Gastroesophageal sphincter (tissue), 4 donors: ENCODE data around the gene PAPPA. TPM values are rescaled to one million over a fixed set of nuclear protein-coding genes. Genes with fewer than 3 reads are reported as not detected.

Source experiments
- ATAC-seq: fragments of 150-250 bp; one replicate; pipeline ENCODE4 v1.9.1; 2016; ENCODE audit warnings: mild to moderate bottlenecking, moderate library complexity
- H3K27ac ChIP-seq, 4 donors: fragments of 200-600 bp; sonication (generic) in 3 of 4; 1 replicate in 3 of 4; 2 replicates in 1 of 4; pipeline ENCODE4 v1.5.1; 2016 to 2019
- H3K27me3 ChIP-seq: fragments of 200-600 bp; sonication (generic); one replicate; pipeline ENCODE4 v1.5.1; 2019
- H3K36me3 ChIP-seq, 2 donors: fragments of 200-600 bp; sonication (generic); one replicate each; pipeline ENCODE4 v1.5.1; 2019; ENCODE audit warnings: control low read depth in 1 of 2
- H3K4me1 ChIP-seq, 3 donors: fragments of 200-600 bp; sonication (generic); 1 replicate in 2 of 3; 2 replicates in 1 of 3; pipeline ENCODE4 v1.5.1; 2016 to 2019; ENCODE audit warnings: control low read depth in 2 of 3
- H3K4me3 ChIP-seq, 2 donors: fragments of 200-600 bp; sonication (generic); one replicate each; pipeline ENCODE4 v1.5.1; 2019; ENCODE audit warnings: mild to moderate bottlenecking in 1 of 2, moderate library complexity in 1 of 2
- H3K9me3 ChIP-seq, 3 donors: fragments of 200-600 bp; sonication (generic); one replicate each; pipeline ENCODE4 v1.5.1; 2017 to 2019; ENCODE audit warnings: control low read depth in 2 of 3
- EP300 ChIP-seq: sonication (generic); formaldehyde crosslinking; IDR thresholded peaks from one replicate; pipeline ENCODE4 v1.6.1; 2017; ENCODE audit warnings: antibody characterized with exemption, mild to moderate bottlenecking
- POLR2A ChIP-seq, 2 donors: fragments of 450-650 bp; IDR thresholded peaks; one replicate each; pipeline ENCODE4 v1.6.1; 2017; ENCODE audit warnings: antibody characterized with exemption in 2 of 2, mild to moderate bottlenecking in 2 of 2, moderate library complexity in 1 of 2
- POLR2AphosphoS5 ChIP-seq: sonication (generic); formaldehyde crosslinking; IDR thresholded peaks from one replicate; pipeline ENCODE4 v1.6.1; 2017; ENCODE audit warnings: antibody characterized with exemption
- WGBS, 2 donors: methylation state at CpG; one replicate each; pipeline ENCODE4 v1.1.5; 2018; ENCODE audit warnings: low coverage in 1 of 2; 5-methylcytosine and 5-hydroxymethylcytosine counted together
- total RNA-seq, 4 donors: library from RNA; depleted of rRNA; stranded (reverse); fragments of >200 nt; gene quantifications; one replicate each; pipeline ENCODE4 v1.1.0, GENCODE V29; 2016
- TF ChIP-seq, protein P1 (sequence below), 4 experiments: fragments of 200-600 bp in 2 of 4; fragments of 450-650 bp in 2 of 4; sonication (generic) in 1 of 4; IDR thresholded peaks; one replicate each; pipeline ENCODE4 v1.5.1; 2017 to 2019; ENCODE audit warnings: antibody characterized with exemption in 4 of 4, mild to moderate bottlenecking in 2 of 4, moderate library complexity in 2 of 4

The PAPPA gene
- total RNA-seq, 4 donors from 2014 or later = 1.9 to 5.7 (median 3.2) TPM

DNA sequence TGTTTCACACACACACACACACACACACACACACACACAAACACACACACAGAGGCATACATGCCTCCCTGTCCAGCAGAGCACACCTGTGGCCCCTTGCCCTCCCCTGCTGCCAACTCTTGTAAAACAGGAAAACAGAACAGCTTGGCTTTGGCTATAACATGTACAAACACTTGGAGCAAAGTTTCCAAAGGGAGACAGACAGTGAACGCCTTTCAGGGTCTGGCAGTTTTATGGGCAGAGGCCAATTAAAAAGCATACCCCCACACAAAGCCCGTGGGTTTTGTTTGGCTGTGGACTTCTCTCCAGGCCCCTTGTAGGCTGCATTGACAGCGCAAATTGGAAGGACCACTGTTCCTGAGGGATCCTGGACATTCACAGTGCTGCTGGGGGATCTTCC lies 265.6 kb downstream of the PAPPA start:
- Histone ChIP-seq H3K36me3 (peaks cover 0 to 15% of the 10 kb centered on the region in 2 donors), H3K27me3 (no peaks in the 10 kb centered on the region), H3K4me3 (no peak overlapping the region), H3K4me1 (no peaks in the 10 kb centered on the region), H3K9me3 (no peaks in the 10 kb centered on the region), H3K27ac (no peak overlapping the region)
- ATAC-seq = no peak
- 59% methylated on average over 2 of the region's 3 CpGs; no CpG with 5 or more reads in 1 of the 2 donors for WGBS, 2 donors
- TF ChIP-seq, protein P1, sequence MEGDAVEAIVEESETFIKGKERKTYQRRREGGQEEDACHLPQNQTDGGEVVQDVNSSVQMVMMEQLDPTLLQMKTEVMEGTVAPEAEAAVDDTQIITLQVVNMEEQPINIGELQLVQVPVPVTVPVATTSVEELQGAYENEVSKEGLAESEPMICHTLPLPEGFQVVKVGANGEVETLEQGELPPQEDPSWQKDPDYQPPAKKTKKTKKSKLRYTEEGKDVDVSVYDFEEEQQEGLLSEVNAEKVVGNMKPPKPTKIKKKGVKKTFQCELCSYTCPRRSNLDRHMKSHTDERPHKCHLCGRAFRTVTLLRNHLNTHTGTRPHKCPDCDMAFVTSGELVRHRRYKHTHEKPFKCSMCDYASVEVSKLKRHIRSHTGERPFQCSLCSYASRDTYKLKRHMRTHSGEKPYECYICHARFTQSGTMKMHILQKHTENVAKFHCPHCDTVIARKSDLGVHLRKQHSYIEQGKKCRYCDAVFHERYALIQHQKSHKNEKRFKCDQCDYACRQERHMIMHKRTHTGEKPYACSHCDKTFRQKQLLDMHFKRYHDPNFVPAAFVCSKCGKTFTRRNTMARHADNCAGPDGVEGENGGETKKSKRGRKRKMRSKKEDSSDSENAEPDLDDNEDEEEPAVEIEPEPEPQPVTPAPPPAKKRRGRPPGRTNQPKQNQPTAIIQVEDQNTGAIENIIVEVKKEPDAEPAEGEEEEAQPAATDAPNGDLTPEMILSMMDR (IDR thresholded peaks at IDR 0.05) = no peak
- TF ChIP-seq POLR2AphosphoS5 (no peak), POLR2A (IDR thresholded peaks at IDR 0.05) (no peak), EP300 (no peak)

DNA sequence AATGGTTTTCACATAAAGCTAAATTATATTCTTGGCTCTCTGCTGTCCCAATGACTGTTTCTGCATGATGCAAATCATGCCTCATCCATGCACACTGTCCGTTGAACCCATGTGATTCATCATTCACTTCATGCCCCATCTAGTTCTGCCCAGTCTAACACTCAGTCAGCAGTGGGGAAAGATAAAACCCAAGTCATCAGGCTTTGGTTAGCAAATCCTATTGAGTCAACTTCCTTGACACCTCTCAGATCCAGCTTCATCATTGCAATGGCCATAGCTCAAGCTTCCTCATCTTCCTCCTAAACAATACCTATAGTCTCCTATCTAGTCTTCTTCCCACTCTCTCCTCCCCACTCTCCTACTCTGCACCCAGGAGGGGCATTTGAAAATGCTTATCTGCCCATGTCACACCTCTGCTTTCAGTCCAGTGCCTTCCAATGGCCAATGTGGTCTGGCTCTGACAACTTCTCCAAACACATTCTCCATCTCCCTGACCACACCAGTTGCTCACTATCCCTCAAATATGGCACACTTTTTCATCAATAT lies 267.5 kb downstream of the PAPPA start:
- Histone ChIP-seq H3K4me3 (no peak overlapping the region), H3K4me1 (no peaks in the 10 kb centered on the region), H3K9me3 (no peaks in the 10 kb centered on the region), H3K36me3 (peaks cover 0 to 31% of the 10 kb centered on the region in 2 donors), H3K27ac (no peak overlapping the region), H3K27me3 (no peaks in the 10 kb centered on the region)
- no peak for TF ChIP-seq POLR2A (IDR thresholded peaks at IDR 0.05)
- TF ChIP-seq, protein P1 (IDR thresholded peaks at IDR 0.05) = no peak
- no peak for ATAC-seq
- WGBS, 2 donors = 75% methylated on average over 1 of the region's 1 CpG; no CpG with 5 or more reads in 1 of the 2 donors

DNA sequence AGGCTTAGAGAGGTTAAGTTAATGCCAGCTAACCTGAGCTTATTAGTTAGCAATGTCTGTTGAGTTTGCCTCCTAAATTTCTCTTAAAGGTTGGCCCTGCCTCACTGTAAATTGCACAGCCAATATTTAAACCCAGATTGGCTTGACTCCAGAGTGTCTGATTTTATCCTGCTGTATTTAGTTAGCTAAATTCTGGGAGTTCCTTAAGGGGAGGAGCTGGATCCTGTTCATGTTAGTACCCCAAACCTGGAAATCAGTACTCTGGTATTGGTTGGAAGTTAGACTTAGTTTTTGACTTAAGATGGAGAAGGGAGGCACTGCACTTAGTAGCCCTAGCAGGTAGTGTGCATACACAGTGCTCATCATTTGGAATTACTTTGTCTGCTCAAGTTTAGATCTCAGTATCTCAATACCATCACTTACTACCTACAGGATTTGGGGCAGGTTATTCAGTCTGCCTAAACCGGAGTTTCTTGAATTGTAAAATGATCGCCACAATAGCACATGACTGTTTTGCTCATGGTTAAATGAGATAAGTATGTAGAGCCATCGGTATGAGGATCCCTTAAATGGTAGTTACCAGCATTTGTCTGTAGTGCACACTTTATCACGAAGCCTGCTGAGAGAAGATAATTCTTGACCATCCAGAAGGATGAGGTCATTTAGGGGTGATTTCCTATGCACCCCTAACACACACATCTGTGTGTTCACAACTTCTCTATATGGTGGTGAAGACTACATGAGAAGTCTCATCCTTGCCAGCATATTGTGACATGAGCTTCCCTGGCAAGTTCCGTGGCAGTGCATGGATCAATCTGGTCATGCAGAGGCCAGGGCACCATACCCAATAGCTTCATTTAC lies 268.8 kb downstream of the PAPPA start:
- Histone ChIP-seq H3K9me3 (no peaks in the 10 kb centered on the region), H3K27me3 (no peaks in the 10 kb centered on the region), H3K4me1 (no peaks in the 10 kb centered on the region), H3K36me3 (peaks cover 0 to 31% of the 10 kb centered on the region in 2 donors), H3K27ac (no peak overlapping the region), H3K4me3 (no peak overlapping the region)
- no peak for ATAC-seq
- 85 to 96% methylated on average over 4 of the region's 5 CpGs for WGBS, 2 donors
- TF ChIP-seq EP300 (no peak), POLR2A (IDR thresholded peaks at IDR 0.05) (no peak), POLR2AphosphoS5 (no peak)
- TF ChIP-seq, protein P1 (IDR thresholded peaks at IDR 0.05) = no peak

DNA sequence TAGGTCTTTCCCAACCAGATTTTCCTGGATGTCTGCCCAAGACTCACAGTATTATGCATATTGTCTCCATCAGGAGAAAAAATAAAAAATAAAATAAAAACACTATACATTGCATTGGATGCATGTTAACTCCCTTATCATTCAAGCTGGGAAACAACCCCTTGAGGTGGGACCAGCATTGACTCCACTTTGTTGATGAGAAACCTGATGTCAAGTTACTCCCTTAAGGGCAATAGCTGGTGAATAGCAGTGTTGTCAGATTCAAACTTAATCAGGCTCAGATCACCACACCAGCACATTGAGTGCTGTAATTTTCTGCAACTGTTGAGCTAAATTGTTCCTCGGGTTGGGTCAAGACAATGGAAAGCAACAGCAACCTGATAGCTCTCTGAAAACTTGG lies 269.6 kb downstream of the PAPPA start:
- no peak for ATAC-seq
- Histone ChIP-seq H3K4me1 (no peaks in the 10 kb centered on the region), H3K27ac (no peak overlapping the region), H3K36me3 (peaks cover 0 to 30% of the 10 kb centered on the region in 2 donors), H3K27me3 (no peaks in the 10 kb centered on the region), H3K9me3 (no peaks in the 10 kb centered on the region), H3K4me3 (no peak overlapping the region)
- TF ChIP-seq POLR2A (IDR thresholded peaks at IDR 0.05) = no peak
- no peak for TF ChIP-seq EP300
- TF ChIP-seq, protein P1 (IDR thresholded peaks at IDR 0.05) = no peak
- no peak for TF ChIP-seq POLR2AphosphoS5
- WGBS, 2 donors = 83 to 100% methylated on average over 1 of the region's 1 CpG

DNA sequence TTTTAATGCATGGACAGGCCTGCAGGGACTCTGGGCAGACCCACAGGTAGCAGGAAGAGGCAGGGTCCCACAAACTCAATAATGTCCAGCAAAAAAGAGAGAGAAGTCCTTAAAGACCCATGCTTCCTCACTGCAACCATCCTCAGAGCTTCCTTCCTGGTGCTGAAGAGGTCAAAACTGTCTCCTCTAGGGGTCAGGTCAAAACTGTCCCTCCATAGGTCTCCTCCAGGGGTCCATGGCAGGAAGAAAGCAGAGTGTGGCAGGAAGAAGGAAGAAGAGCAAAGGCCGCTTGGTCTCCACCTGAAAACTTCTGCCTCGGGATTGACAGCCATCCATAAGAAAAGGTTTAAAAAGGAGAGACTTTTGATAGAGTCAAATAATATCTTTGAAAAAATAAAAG lies 271.7 kb downstream of the PAPPA start:
- Histone ChIP-seq H3K27ac (no peak overlapping the region), H3K4me1 (no peaks in the 10 kb centered on the region), H3K4me3 (no peak overlapping the region), H3K36me3 (peaks cover 0 to 18% of the 10 kb centered on the region in 2 donors), H3K27me3 (no peaks in the 10 kb centered on the region), H3K9me3 (no peaks in the 10 kb centered on the region)
- no peak for ATAC-seq
- 90% methylated on average over 2 of the region's 2 CpGs; no CpG with 5 or more reads in 1 of the 2 donors for WGBS, 2 donors
- TF ChIP-seq POLR2A (IDR thresholded peaks at IDR 0.05) (no peak), POLR2AphosphoS5 (no peak), EP300 (no peak)
- TF ChIP-seq, protein P1 (IDR thresholded peaks at IDR 0.05) = no peak
